Measurements from ENCODE around the gene HMCN1. TPM values are rescaled to one million over a fixed set of nuclear protein-coding genes. Genes with fewer than 3 reads are reported as not detected.

HMCN1 gene
- total and polyA plus RNA-seq, 4 donors = 1.5 to 6.8 (median 3.5) TPM

DNA sequence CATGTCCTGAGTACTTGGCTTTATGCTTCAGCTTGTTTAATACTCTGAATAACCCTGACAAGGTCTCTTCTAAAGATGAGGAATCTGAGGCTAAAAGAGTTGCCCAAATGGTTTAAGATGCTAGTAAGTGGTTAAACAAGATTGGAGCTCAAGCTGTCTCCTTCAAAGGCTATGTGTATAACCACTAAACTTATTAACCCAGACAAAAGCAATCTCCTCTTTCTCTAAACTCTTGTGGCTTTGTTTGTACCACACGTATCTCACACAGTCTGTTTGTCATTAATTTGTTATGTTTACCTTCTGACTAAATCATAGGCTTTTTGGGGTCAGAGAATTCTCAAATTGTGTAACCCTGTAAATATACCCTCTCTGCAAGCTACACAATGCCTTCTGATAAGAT lies 89.9 kb downstream of the HMCN1 start:
- Histone ChIP-seq H3K4me3 (ENCODE audit: low read depth in 1 of 3, low read length in 3 of 3) (no peak overlapping the region), H3K9me3 (ENCODE audit: control insufficient read depth in 4 of 4, low read length in 3 of 4) (no peaks in the 10 kb centered on the region), H3K27me3 (ENCODE audit: control insufficient read depth in 4 of 4, insufficient read depth in 4 of 4, low read length in 3 of 4) (no peaks in the 10 kb centered on the region), H3K27ac (ENCODE audit: low read depth in 1 of 2, low read length in 2 of 2) (no peak overlapping the region), H3K9ac (ENCODE audit: low read depth in 1 of 2, low read length in 2 of 2) (no peak overlapping the region), H3K4me1 (ENCODE audit: control insufficient read depth in 4 of 4, insufficient read depth in 4 of 4, low read length in 3 of 4) (no peaks in the 10 kb centered on the region), H3K36me3 (ENCODE audit: control insufficient read depth in 4 of 4, insufficient read depth in 3 of 4, low read depth in 1 of 4, low read length in 3 of 4) (no peaks in the 10 kb centered on the region)
- WGBS = 35% methylated on average over 1 of the region's 1 CpG
- TF ChIP-seq SP1 (IDR thresholded peaks at IDR 0.05) (no peak), RXRA (IDR thresholded peaks at IDR 0.05) (no peak), YY1 (IDR thresholded peaks at IDR 0.05) (no peak), HNF4A (conservative IDR thresholded peaks at IDR 0.05) (no peak), NR2F2 (IDR thresholded peaks at IDR 0.05) (no peak), JUND (IDR thresholded peaks at IDR 0.05) (no peak), GABPA (IDR thresholded peaks at IDR 0.05 in 1 of 2, conservative IDR thresholded peaks at IDR 0.05 in 1 of 2) (no peak), FOXA2 (IDR thresholded peaks at IDR 0.05) (no peak)
- TF ChIP-seq, protein P1, sequence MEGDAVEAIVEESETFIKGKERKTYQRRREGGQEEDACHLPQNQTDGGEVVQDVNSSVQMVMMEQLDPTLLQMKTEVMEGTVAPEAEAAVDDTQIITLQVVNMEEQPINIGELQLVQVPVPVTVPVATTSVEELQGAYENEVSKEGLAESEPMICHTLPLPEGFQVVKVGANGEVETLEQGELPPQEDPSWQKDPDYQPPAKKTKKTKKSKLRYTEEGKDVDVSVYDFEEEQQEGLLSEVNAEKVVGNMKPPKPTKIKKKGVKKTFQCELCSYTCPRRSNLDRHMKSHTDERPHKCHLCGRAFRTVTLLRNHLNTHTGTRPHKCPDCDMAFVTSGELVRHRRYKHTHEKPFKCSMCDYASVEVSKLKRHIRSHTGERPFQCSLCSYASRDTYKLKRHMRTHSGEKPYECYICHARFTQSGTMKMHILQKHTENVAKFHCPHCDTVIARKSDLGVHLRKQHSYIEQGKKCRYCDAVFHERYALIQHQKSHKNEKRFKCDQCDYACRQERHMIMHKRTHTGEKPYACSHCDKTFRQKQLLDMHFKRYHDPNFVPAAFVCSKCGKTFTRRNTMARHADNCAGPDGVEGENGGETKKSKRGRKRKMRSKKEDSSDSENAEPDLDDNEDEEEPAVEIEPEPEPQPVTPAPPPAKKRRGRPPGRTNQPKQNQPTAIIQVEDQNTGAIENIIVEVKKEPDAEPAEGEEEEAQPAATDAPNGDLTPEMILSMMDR (IDR thresholded peaks at IDR 0.05; ENCODE audit: low read depth, low read length, missing input control) = no peak
- TF ChIP-seq, protein P2, sequence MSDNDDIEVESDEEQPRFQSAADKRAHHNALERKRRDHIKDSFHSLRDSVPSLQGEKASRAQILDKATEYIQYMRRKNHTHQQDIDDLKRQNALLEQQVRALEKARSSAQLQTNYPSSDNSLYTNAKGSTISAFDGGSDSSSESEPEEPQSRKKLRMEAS (IDR thresholded peaks at IDR 0.05) = no peak
- TF ChIP-seq, protein P3, sequence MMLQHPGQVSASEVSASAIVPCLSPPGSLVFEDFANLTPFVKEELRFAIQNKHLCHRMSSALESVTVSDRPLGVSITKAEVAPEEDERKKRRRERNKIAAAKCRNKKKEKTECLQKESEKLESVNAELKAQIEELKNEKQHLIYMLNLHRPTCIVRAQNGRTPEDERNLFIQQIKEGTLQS (IDR thresholded peaks at IDR 0.05) = no peak
- TF ChIP-seq, protein P4, sequence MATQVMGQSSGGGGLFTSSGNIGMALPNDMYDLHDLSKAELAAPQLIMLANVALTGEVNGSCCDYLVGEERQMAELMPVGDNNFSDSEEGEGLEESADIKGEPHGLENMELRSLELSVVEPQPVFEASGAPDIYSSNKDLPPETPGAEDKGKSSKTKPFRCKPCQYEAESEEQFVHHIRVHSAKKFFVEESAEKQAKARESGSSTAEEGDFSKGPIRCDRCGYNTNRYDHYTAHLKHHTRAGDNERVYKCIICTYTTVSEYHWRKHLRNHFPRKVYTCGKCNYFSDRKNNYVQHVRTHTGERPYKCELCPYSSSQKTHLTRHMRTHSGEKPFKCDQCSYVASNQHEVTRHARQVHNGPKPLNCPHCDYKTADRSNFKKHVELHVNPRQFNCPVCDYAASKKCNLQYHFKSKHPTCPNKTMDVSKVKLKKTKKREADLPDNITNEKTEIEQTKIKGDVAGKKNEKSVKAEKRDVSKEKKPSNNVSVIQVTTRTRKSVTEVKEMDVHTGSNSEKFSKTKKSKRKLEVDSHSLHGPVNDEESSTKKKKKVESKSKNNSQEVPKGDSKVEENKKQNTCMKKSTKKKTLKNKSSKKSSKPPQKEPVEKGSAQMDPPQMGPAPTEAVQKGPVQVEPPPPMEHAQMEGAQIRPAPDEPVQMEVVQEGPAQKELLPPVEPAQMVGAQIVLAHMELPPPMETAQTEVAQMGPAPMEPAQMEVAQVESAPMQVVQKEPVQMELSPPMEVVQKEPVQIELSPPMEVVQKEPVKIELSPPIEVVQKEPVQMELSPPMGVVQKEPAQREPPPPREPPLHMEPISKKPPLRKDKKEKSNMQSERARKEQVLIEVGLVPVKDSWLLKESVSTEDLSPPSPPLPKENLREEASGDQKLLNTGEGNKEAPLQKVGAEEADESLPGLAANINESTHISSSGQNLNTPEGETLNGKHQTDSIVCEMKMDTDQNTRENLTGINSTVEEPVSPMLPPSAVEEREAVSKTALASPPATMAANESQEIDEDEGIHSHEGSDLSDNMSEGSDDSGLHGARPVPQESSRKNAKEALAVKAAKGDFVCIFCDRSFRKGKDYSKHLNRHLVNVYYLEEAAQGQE (IDR thresholded peaks at IDR 0.05) = no peak
- TF ChIP-seq, protein P5, sequence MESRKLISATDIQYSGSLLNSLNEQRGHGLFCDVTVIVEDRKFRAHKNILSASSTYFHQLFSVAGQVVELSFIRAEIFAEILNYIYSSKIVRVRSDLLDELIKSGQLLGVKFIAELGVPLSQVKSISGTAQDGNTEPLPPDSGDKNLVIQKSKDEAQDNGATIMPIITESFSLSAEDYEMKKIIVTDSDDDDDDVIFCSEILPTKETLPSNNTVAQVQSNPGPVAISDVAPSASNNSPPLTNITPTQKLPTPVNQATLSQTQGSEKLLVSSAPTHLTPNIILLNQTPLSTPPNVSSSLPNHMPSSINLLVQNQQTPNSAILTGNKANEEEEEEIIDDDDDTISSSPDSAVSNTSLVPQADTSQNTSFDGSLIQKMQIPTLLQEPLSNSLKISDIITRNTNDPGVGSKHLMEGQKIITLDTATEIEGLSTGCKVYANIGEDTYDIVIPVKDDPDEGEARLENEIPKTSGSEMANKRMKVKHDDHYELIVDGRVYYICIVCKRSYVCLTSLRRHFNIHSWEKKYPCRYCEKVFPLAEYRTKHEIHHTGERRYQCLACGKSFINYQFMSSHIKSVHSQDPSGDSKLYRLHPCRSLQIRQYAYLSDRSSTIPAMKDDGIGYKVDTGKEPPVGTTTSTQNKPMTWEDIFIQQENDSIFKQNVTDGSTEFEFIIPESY (IDR thresholded peaks at IDR 0.05) = no peak
- DNase-seq (ENCODE audit: low spot score) = no peak

DNA sequence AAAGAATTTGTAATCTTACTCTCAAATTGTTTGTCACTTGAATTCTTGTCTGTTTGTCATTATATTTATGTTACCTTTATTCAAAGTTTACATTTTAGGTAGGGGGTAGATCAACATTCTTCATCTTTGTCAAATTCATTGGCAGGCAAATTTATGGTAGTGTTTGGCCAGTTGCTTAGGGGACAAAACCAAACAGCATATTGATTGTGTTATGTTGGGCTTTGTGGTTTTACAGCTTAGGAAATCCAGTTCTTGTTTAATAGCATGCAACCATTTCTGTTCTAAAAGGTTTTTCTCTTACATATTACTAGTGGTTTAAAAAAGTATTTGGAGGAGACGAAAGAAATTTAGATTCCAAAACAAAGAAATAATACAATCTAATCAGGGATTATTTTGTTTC lies 91.4 kb downstream of the HMCN1 start:
- no peak overlapping the region for H3K4me3 ChIP-seq (ENCODE audit: low read depth in 1 of 3, low read length in 3 of 3)
- peaks cover 0 to 2% (median 0%) of the 10 kb centered on the region in 4 donors for H3K9me3 ChIP-seq (ENCODE audit: control insufficient read depth in 4 of 4, low read length in 3 of 4)
- no peaks in the 10 kb centered on the region for H3K27me3 ChIP-seq (ENCODE audit: control insufficient read depth in 4 of 4, insufficient read depth in 4 of 4, low read length in 3 of 4)
- no peaks in the 10 kb centered on the region for H3K36me3 ChIP-seq (ENCODE audit: control insufficient read depth in 4 of 4, insufficient read depth in 3 of 4, low read depth in 1 of 4, low read length in 3 of 4)
- DNase-seq (ENCODE audit: low spot score) = no peak
- H3K4me1 ChIP-seq (ENCODE audit: control insufficient read depth in 4 of 4, insufficient read depth in 4 of 4, low read length in 3 of 4) = no peaks in the 10 kb centered on the region
- H3K9ac ChIP-seq (ENCODE audit: low read depth in 1 of 2, low read length in 2 of 2) = no peak overlapping the region
- no peak overlapping the region for H3K27ac ChIP-seq (ENCODE audit: low read depth in 1 of 2, low read length in 2 of 2)
- WGBS = 80% methylated on average over 1 of the region's 1 CpG
- TF ChIP-seq RXRA (IDR thresholded peaks at IDR 0.05) = no peak
- TF ChIP-seq, protein P4 (IDR thresholded peaks at IDR 0.05) = no peak
- no peak for TF ChIP-seq YY1 (IDR thresholded peaks at IDR 0.05)
- TF ChIP-seq, protein P3 (IDR thresholded peaks at IDR 0.05) = no peak
- no peak for TF ChIP-seq RAD21 (IDR thresholded peaks at IDR 0.05)
- TF ChIP-seq TAF1 (conservative IDR thresholded peaks at IDR 0.05) = no peak
- no peak for TF ChIP-seq JUND (IDR thresholded peaks at IDR 0.05)
- no peak for TF ChIP-seq SP1 (IDR thresholded peaks at IDR 0.05)
- TF ChIP-seq HNF4G (IDR thresholded peaks at IDR 0.05) = no peak
- no peak for TF ChIP-seq HNF4A (conservative IDR thresholded peaks at IDR 0.05)
- TF ChIP-seq NR2F2 (IDR thresholded peaks at IDR 0.05) = no peak
- TF ChIP-seq, protein P1 (IDR thresholded peaks at IDR 0.05; ENCODE audit: low read depth, low read length, missing input control) = no peak
- no peak for TF ChIP-seq EGR1 (IDR thresholded peaks at IDR 0.05; ENCODE audit: low read depth in 2 of 2)
- TF ChIP-seq FOXA2 (IDR thresholded peaks at IDR 0.05) = no peak

Measured in liver (tissue), 9 donors.